K562 (cell line): ENCODE measurements around the gene SCARF2.

Experiments used
- CHD2 ChIP-seq: IDR thresholded peaks from 2 replicates; pipeline ENCODE4 v1.6.1; 2011; ENCODE audit warnings: low read depth, low read length
- KAT7 ChIP-seq: sonication (generic); formaldehyde crosslinking; IDR thresholded peaks from 2 replicates; pipeline ENCODE4 v1.8.0; 2022; ENCODE audit warnings: missing genetic modification reagents, mild to moderate bottlenecking, borderline replicate concordance
- MTA3 ChIP-seq: fragments of 450-650 bp; formaldehyde crosslinking; IDR thresholded peaks from 2 replicates; pipeline ENCODE4 v1.6.1; 2017; ENCODE audit warnings: mild to moderate bottlenecking, borderline replicate concordance
- ZNF282 ChIP-seq: sonication (generic); formaldehyde crosslinking; IDR thresholded peaks from 2 replicates; pipeline ENCODE4 v1.8.1; 2023; ENCODE audit warnings: missing genetic modification reagents

GRCh38 chr22:20456722-20457076, 19.1 kb upstream of the SCARF2 start:
- TF ChIP-seq CHD2, result no peak
- no peak for TF ChIP-seq ZNF282 (CRISPR knock-in tag)
- TF ChIP-seq MTA3, result no peak
- TF ChIP-seq KAT7 (CRISPR knock-in tag), result no peak
